Measurements from ENCODE around the gene CFAP410. TPM values are rescaled to one million over a fixed set of nuclear protein-coding genes. Genes with fewer than 3 reads are reported as not detected.
A peak's percentile ranks its signal among the peaks of the same experiment; 100 is the strongest.

CFAP410 gene
- total RNA-seq, result 13.0 TPM

DNA sequence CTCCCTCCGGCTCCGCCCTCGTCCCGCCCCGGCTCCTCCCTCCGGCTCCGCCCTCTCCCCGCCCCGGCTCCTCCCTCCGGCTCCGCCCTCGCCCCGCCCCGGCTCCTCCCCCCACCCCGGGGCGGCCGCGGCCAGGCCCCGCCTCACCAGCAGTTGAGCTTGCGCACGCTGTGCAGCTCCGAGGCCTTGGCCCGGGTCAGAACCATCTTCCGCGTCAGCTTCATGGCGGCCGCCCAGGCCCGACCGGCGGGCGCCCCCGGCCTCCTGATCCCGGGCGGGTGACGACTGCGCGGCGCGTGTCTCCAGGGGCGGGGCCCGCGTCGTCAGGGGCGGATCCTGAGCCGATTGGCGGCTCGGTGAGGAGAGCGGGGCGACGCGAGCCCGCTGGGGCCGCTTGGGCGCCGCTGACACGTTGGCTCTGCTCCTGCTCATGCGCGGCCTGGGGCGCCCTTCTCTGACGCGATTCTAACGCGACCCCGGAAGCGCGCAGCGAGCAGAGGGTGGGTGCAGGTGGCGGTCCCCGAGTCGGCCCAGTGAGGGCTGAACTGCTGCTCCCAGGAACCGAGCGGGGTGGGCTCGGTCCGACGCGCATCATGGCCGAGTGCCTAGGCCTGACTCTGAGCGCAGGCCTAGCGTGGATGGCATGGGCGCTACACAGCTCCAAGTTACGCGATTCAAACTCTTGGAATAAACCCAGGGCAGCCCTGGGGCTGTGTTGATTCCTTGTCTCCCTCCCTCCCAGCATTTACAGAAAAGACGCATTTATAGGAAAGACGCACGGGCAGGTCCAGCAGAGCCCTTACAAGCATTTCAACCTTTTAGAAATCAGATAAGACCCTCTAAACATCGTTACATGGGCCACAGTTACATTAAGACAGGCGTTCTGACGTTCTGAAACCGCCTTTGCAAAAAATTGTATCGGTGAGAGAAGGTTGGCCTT is at the start of gene CFAP410:
Gene CFAP410 (minus strand): TSS at position 420 of the 940 bp plus-strand sequence. CDS start 196 bp downstream, at position 224.
- peak; percentile 92 for DNase-seq

DNA sequence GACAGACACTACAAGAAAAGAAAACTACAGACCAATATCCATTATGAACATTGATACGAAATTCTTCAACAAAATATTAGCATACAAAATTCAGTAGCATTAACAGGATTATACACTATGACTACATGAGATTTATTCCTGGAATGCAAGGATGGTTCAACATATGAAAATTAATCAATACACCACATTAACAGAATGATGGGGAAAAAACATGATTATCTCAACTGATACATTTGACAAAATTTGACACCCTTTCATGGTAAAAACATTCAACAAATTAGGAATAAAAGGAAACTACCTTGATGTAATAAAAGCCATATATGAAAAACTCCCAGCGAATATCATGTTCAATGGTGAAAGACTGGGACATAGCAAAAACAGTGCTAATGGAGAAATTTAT is 45.8 kb upstream of the CFAP410 start:
- no peak for DNase-seq

- no peak for DNase-seq
Measured at GRCh38 chr21:44383216-44383615, 44.0 kb upstream of the CFAP410 start.

DNA sequence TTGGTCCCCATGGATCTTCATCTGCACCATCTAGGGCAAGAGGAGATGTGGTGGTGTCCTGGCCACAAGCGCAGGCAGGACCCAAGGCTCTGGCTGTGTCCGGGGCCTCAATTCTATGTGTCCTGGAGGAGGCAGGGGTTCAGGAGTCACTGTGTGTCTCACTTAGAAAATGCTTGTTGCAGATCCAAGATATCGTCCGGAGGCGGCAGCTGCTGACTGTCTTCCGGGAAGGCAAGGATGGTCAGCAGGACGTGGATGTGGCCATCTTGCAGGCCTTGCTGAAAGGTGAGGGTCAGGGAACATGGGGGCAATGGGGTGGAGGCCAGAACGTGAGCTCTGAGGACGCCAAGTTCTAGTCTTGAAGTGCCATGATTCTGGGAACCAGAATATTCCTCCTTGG is 43.3 kb upstream of the CFAP410 start:
- DNase-seq, result no peak

DNA sequence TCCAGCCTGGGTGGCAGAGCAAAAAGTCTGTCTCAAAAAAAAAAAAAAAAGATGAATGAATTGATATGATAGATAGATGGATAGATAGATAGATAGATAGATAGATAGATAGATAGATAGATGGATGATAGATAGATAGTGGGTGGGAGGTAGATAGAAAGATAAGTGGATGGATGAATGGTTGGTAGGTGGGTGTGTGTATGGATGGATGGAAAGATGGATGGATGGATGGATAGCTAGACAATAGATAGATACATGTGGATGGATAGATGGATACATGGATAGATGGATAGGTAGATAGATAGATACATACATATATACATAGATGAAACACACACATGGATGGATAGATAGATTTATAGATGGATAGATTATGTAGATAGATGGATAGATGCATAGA is 42.7 kb upstream of the CFAP410 start:
- DNase-seq, result no peak

GRCh38 chr21:44380876-44381275 is 41.7 kb upstream of the CFAP410 start:
- DNase-seq, result no peak

- no peak for DNase-seq
Measured at GRCh38 chr21:44379991-44380865, 41.0 kb upstream of the CFAP410 start.

GRCh38 chr21:44379515-44379848 is 40.3 kb upstream of the CFAP410 start:
- DNase-seq, result no peak

- DNase-seq, result no peak
Measured at GRCh38 chr21:44378646-44379514, 39.7 kb upstream of the CFAP410 start.

GRCh38 chr21:44377922-44378645 is 38.9 kb upstream of the CFAP410 start:
- DNase-seq, result no peak

- no peak for DNase-seq
Measured at GRCh38 chr21:44377201-44377921, 38.2 kb upstream of the CFAP410 start.

DNA sequence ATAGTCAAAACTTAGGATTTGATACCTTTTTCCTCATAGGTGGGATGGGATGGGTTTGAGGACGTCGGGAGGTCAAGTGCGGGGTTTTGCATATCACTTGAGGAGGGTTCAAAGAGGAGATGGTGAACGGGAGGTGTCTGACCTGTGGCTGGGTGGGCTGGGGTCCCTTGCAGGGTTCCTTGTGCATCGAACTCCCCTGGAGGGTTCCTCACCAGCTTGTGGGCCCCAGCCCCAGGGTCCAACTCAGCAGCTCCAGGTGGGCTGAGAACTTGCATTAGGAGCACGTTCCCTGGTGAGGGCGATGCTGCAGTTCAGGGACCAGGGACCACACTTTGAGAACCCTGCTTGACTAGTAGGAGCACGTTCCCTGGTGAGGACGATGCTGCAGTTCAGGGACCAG is 37.4 kb upstream of the CFAP410 start:
- DNase-seq, result no peak

- no peak for DNase-seq
Measured at GRCh38 chr21:44375761-44376241, 36.6 kb upstream of the CFAP410 start.

DNA sequence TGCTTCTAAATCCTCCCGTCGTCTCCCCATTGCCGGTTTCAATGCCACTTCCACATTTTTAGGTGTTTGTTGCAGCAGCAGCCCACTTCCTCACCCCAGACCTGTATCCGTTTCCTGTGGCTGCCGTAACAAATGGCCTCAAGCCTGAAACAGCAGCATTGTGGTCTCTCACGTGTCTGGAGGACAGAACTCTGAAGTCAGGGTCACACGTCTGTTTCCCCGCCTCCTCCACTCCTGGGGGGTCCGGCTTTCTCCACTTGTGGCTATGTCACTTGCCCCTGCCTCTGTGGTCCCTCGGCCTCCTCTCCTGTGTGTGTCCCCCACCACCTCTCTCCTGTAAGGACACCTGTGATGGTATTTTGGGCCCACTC is 36.1 kb upstream of the CFAP410 start:
- DNase-seq, result no peak

DNA sequence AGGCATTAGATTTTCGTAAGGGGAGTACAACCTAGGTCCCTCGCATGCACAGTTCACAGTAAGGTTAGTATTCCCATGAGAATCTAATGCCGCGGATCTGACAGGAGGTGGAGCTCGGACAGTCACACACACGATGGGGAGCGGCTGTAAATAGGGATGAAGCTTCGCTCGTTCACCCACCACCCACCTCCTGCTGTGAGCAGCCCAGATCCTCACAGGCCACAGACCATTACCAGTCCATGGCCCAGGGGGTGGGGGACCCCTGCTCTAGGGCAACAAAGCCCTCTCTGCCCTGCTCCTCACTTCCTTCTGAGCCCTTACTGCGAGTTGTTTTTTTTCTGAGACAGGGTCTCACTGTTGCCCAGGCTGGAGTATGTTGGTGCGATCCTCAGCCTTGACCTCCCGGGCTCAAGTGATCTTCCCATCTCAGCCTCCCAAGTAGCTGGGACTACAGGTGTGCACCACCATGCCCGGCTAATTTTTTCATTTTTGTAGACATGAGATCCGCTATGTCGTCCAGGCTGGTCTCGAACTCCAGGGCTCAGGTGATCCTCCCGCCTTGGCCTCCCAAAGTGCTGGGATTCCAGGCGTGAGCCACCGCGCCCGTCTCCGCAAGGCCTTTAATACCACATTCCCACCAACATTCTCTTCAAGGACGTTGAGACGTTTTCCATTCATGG is 35.6 kb upstream of the CFAP410 start:
- no peak for DNase-seq

GRCh38 chr21:44372616-44373015 is 33.4 kb upstream of the CFAP410 start:
- no peak for DNase-seq

DNA sequence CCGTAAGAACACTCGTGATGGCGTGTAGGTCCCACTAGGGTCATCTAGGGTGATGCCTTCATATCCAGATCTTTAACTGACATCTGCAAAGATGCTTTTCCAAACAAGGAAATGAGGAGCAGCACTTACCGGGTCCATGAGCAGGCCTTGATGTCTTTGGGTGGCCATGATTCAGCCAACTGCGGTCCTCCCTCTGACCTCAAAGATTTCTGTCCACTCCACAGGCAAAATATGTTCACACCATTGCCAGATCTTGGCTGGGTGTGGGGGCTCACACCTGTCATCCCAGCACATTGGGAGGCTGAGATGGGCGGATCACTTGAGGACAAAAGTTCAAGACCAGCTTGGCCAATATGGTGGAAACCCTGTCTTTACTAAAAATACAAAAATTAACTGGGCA is 32.4 kb upstream of the CFAP410 start:
- no peak for DNase-seq

DNA sequence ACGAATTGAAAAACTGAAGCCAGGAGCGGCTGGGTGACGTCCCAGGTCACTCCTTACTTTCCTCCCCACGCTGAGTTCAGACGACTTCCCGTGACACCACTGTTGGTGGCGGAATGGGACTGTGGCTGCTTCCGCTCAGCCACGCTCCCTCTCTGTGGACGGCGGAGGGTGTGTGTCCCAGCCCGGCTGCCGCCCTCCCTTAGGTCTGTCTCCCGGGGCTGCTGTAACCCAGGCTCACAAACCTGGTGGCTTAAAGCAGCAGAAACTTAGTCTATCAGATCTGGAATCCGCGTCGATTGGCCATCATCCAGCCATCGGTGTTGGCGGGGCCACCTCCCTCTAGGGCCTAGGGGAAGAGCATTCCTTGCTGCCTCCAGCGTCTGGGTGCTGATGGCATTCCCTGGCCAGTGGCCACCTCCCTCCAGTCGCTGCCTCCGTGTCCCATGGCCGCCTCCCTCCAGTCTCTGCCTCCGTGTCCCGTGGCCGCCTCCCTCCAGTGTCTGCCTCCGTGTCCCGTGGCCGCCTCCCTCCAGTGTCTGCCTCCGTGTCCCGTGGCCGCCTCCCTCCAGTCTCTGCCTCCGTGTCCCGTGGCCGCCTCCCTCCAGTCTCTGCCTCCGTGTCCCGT is 31.7 kb upstream of the CFAP410 start:
- DNase-seq, result no peak

DNA sequence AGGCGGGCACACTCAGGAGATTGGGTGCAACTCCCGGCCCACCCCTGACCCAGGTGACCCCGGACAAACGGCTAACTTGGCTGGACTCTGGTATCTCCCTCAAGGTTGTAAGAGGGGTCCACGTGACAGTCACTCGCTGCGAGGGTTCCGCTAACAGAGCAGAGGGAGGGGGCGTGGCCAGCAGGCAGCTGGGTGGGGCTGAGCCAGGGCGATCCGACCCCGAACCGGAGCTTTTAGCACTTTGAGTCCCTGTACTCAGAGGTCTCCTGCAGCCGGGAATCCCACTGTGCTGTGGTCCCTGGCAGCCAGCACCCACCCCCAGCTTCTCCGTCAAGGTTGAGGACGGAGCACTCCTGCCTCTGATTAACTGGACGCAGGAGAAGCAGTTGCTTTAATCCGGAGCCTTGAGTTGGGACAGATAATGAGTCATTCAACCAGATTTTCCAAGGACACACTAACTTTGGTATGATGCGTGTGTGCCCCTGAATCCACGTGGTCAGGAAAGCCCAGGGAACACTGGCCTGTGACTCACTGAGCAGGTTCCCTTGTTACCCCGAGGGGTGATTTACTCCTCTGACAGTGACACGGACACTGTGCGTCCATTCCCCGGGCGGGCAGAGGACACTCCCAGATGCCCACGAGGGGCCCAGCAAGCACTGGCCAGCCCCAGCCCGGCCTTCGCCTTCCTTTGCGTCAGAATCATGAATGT is 31.0 kb upstream of the CFAP410 start:
- DNase-seq, result no peak
